Cardiac fibroblast (primary cell): ENCODE data around the gene PLEKHA8.

ENCODE experiments used
- DNase-seq, 2 donors: peaks; one replicate each; pipeline versions ENCODE4 v3.0.0 to v3.0.0-alpha.2; 2010; ENCODE audit warnings: low read depth in 2 of 2
- H3K4me3 ChIP-seq, 2 donors: replicated peaks in 1 of 2; 1 replicate in 1 of 2; 2 replicates in 1 of 2; pipeline ENCODE4 v1.5.1; 2011; ENCODE audit warnings: low read depth in 2 of 2, low read length in 2 of 2, mild to moderate bottlenecking in 2 of 2, moderate library complexity in 1 of 2
- CTCF ChIP-seq: IDR thresholded peaks from one replicate; pipeline ENCODE4 v1.5.1; 2011; ENCODE audit warnings: low read depth, mild to moderate bottlenecking, low read length, inconsistent platforms

Gene PLEKHA8

DNA sequence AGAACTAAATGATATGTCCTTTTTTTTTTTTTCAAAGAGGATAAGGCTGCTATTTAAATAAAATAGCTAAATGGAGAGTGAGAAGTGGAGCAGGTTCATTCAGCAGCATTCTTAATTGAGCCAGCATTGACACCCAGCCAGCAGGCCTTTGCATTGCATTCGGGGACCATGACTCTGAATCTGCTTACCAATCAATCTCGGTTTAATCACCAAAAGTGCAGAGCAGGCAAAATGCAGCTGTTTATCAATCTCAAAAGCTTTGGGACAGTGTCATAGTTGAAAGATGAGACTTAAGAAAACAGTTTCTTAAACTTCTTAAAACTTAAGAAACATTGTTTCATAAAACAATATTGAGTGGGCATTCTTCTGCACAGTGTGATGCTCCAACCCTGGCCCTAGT, 51.7 kb downstream of the PLEKHA8 start:
- DNase-seq = no peak
- H3K4me3 ChIP-seq = no peak overlapping the region
- TF ChIP-seq CTCF = no peak

- no peak for TF ChIP-seq CTCF
- no peak for DNase-seq
- no peak overlapping the region for H3K4me3 ChIP-seq
These were observed 52.6 kb downstream of the PLEKHA8 start for GRCh38 chr7:30080818-30081217.

DNA sequence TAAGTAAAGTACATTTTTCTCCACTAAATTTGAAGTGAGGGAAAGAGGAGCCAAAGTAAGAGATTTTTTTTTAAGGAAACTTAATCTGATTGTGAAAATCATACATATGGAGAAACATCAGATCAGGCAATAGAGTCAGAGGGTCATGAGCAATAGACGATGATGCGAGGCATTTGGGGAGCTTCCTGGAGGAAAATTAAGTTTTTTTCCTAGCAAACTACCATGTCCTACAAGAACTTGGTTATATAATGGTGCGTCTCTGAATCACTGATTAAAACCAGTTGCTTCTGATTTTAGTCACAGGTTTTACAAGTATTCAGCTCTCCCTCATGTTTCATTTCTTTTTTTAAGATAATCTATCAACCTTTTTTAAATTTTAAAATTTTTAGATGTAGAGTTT, 54.5 kb downstream of the PLEKHA8 start:
- no peak overlapping the region for H3K4me3 ChIP-seq
- DNase-seq = no peak
- TF ChIP-seq CTCF = no peak

DNA sequence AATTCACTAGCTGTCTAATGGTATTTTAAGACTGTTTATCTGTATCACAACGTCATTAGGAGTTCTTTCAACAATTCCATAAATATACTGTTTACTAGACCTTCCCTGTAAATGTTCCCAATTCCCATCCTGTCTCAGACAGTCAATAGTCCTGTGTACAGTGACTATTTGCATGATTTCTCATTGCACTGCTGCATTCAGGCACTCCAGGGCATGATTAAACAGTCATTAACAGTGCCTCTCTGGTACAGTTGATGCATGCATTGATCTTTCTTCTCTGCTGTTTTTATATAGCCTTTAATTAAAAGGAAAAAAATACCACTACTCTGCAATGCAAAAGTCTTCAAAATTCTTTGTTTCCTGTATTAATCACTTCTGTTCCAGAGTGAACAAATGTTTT, 55.1 kb downstream of the PLEKHA8 start:
- no peak for TF ChIP-seq CTCF
- DNase-seq = no peak
- H3K4me3 ChIP-seq = no peak overlapping the region

DNA sequence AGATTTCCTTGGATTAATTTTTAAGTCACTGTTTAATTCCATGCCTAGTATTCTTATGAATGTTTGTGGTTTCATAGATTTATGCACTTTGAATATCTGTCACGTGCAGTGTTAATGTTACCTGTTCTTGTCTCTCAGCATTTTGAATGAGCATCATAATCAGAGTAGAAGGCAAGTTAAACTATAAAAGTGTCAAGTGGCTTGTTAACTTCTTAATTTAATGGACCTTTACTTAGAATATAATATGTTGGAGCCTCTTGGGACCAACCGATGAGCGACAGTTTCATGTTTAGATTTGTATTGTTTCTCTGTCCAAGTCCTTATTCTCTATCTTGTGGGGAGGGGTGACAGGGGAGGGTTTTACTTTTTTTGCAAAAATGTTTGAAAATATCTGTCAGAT, 56.0 kb downstream of the PLEKHA8 start:
- no peak overlapping the region for H3K4me3 ChIP-seq
- TF ChIP-seq CTCF = no peak
- DNase-seq = no peak

DNA sequence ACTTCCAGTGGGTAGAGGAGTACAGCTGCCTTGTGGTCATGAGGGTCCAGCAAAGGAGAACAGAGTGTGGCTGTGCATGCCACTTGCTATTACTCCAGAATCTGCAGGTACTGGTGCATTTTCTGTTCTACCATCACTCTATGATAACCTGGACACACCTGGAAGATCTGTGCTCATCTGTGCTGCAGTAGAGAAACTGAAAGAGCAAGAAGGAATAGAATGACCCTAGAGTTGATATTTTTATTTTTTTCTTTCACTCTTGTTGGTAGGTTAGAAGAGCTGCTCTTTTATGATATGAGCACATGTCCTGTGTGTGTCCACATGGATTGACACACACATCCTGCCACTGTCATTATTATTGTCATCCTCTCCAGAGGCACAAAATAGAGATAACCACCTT, 58.3 kb downstream of the PLEKHA8 start:
- no peak for TF ChIP-seq CTCF
- no peak overlapping the region for H3K4me3 ChIP-seq
- no peak for DNase-seq

GRCh38 chr7:30087371-30087770, 59.2 kb downstream of the PLEKHA8 start:
- no peak overlapping the region for H3K4me3 ChIP-seq
- no peak for DNase-seq
- no peak for TF ChIP-seq CTCF
